RPMI8226 (cell line): Measurements from ENCODE around the gene NAP1L4.

Experiments
- DNase-seq: peaks from one replicate; pipeline ENCODE4 v3.0.0-alpha.2; 2015

Gene NAP1L4

GRCh38 chr11:2992234-2992996 lies at the start of gene NAP1L4:
NAP1L4 (minus strand) TSS chr11:2992329; CDS start chr11:2979220, 13,109 bp downstream.
- peak; percentile 96 for DNase-seq

GRCh38 chr11:3040881-3041280 lies 48.8 kb upstream of the NAP1L4 start:
- DNase-seq = no peak

DNA sequence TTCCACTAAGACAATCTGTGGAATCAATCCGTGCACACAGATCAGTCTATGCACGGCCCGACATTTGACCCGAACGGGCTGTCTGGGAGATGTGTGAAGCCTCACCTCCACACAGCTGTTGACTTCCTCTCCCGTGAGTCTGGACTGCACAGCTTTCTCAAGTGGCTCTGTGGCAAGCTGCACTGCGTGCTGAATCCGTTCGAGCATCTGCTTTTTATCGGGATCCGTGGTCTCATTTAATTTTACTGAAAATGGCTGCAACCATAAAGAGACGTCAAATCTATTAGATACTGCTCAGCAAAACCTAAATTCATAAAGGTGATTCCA lies 45.8 kb upstream of the NAP1L4 start:
- DNase-seq = no peak

- peak; percentile 76 for DNase-seq
Measured at GRCh38 chr11:3037040-3037944, 45.2 kb upstream of the NAP1L4 start.

DNA sequence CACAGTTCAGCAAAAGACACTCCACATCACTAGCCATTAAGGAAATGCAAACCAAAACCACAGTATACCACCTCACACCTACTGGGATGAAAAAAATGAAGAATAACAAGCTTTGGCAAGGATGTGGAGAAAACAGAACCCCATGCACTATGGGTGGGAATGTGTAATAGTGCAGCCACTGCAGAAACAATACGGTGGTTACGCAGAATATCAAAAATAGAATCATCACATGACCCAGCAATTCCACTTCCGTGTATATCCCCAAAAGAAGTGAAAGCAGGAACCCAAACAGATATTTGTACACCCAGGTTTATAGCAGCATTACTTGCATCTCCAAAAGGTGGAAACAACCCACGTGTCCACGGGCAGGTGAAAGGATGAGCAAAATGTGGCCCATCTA lies 44.3 kb upstream of the NAP1L4 start:
- peak; percentile 61 for DNase-seq

GRCh38 chr11:3035333-3035732 lies 43.2 kb upstream of the NAP1L4 start:
- no peak for DNase-seq

- DNase-seq = peak; percentile 26
Measured at GRCh38 chr11:3030289-3031070, 38.4 kb upstream of the NAP1L4 start.

DNA sequence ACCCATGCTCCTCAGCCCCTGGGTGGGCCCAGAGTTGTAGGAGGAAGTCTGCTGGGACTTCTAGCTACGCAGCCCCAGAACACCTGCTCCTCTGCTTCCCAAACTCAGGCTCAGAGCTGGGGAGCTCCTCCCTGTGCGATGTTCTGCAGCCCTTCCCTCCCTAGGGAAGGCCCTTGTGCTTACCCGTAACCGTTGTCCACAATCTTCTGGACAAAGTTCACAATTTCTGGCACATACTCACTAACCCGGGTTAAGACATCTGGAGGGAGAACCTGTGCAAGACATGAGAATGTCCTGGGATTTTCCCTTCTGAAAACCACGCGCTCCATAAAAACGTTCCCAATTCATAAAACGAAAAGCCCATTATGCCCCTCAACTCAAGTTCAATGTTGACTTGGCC lies 36.7 kb upstream of the NAP1L4 start:
- no peak for DNase-seq

DNA sequence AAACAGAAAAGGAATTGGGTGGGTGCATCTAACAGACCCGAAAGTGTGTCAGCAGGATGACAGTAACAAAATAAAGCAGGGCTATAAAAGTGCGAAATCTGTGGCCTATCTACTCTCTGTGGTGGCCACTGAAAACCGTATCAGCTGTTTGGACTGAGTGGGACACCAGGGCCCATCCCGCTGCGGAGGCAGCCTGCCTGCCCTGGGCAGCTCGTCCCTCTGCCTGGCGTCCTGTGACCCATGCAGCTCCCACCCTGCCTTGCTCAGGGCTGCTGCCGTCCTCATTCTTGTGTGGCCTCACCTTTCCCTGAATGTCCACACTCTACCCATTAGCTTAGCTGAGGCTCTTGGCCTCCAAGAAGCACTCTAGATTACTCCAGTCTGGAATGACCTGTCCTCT lies 34.7 kb upstream of the NAP1L4 start:
- DNase-seq = no peak

DNA sequence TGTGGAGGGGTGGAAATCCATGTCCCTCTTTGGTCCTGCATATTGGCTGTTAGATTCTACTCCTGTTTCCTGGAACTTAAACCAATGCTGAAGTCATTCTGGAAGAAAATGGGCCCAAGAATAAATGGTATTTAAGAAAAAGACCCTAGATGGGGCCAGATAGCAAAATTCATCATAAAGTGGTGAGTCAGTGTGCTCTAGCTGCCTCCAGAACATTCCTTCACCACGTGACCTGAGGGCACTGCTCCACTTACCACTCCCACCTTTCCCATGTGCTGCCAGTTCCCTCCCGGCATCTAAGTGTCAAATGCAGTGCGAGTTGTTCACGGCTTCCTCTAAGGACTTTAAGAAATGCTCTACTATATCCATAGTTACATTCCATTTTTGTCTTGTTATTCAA lies 30.9 kb upstream of the NAP1L4 start:
- DNase-seq = no peak

- no peak for DNase-seq
Measured at GRCh38 chr11:3022300-3022967, 30.3 kb upstream of the NAP1L4 start.

DNA sequence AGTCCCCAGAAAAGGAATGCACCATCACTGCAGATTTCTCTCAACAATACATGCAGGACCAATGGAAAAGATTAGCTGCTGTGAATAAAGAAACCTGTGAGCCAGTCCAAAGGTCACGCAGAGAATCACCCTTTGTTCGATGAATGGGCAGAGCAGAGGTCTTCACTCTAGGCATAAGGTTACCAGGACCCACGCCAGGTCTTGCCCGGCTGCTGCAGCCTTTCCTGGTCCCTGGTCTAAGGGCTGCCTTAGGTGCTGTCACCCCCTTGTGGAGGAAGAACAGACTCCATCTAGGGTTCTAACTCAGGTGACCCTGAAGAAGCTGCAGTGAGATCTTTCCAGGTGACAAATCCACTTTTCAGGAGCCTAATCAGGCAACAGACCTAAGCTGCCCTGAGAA lies 29.0 kb upstream of the NAP1L4 start:
- DNase-seq = peak; percentile 38

DNA sequence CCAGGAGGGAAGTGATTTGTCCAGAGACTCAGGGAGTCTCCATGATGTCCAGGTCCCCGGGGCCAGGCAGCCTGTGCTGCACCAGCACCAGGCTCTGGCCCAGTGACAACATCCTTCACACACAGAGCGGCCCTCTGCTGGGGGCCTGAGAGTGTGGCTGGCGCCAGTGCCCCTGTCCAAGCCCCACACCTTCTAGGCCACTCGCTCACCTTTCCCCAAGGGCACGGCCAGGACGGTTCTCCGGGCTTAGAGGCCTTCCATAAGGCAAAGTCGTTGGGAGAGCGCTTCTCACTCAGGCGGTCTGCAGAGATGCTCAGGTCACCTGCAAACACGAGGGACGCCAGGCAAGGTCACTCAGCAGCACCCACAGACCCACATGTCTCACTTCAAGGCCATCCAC lies 27.9 kb upstream of the NAP1L4 start:
- no peak for DNase-seq

- DNase-seq = no peak
Measured at GRCh38 chr11:3018596-3018995, 26.5 kb upstream of the NAP1L4 start.

GRCh38 chr11:3016861-3017260 lies 24.7 kb upstream of the NAP1L4 start:
- no peak for DNase-seq

DNA sequence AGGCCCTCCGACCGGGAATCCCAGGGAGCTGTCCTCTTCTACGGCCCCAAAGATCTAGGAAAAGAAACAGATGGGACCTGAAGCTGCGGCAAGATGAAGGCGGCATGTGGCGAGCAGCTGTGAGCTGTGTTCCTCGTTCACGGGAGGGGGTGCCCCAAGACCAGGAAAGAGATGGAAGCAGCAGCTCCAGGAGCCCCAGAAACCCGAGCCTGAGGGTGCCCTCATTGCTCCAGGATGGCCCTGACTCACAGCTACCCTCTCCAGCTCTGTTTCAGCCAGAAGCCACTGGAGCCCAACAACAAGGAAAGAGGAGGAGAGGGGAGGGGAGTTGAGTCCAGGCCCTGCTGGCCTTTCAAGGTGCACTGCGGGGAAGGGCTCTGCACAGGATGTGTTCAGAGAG lies 23.7 kb upstream of the NAP1L4 start:
- DNase-seq = no peak

DNA sequence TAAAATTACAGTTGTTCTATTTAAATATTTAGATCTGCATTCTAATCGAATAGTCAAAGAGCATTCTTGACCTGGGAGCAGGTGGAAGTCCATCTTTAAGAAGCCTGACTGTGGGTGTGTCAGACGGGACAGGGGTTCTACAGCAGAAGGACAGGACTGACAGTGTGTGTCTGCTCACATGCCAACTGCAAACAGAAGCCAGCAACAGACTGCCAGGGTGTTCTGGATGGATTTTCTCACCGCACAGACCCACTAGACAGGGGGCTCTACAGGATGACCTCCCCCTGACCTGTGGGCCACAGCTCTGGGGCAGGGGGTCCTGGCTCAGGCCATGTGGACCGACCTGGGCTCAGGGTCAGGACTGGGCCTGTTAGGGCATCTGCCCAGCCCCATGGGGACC lies 22.8 kb upstream of the NAP1L4 start:
- DNase-seq = no peak

DNA sequence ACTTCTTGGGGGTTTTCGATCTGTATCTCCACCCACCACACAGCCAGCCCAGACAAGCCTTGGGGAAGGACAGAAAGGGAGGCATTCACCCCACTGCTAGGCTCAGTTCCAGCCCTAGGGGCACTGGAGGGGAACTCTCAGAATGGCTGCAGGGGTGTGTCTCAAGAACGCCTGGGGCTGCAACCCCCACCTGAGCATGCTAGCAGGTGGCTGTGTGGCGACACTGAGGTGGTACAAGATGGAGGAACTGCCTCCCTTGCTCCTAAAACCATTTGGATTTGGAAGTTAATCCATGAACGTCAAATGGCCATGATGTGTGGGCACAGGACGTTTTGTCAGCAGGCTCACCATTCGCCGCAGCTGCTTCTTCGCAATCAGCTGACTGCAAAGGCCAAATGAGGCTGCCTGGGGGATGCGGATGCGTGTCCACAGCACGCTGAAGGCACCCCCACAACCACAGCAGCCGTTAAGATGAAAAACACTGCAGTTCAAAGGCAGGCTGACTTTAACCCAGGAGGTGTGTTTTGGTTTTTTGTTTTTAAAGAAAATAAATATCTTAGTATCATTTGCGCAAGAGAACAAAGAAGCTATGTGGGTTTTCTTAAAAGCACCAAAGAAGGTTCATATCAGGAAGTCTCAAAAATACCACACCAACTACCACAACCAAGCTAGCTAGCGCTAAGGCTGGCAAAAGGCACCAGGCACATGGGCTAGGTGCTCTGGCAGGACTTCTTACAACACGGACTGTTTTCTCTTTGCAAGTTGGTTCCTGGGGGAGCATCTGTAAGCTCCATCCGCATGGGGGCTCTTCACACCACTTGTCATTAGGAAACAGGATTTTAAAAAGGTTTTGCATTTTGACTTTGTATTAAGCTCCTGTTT lies 22.2 kb upstream of the NAP1L4 start:
- DNase-seq = no peak

DNA sequence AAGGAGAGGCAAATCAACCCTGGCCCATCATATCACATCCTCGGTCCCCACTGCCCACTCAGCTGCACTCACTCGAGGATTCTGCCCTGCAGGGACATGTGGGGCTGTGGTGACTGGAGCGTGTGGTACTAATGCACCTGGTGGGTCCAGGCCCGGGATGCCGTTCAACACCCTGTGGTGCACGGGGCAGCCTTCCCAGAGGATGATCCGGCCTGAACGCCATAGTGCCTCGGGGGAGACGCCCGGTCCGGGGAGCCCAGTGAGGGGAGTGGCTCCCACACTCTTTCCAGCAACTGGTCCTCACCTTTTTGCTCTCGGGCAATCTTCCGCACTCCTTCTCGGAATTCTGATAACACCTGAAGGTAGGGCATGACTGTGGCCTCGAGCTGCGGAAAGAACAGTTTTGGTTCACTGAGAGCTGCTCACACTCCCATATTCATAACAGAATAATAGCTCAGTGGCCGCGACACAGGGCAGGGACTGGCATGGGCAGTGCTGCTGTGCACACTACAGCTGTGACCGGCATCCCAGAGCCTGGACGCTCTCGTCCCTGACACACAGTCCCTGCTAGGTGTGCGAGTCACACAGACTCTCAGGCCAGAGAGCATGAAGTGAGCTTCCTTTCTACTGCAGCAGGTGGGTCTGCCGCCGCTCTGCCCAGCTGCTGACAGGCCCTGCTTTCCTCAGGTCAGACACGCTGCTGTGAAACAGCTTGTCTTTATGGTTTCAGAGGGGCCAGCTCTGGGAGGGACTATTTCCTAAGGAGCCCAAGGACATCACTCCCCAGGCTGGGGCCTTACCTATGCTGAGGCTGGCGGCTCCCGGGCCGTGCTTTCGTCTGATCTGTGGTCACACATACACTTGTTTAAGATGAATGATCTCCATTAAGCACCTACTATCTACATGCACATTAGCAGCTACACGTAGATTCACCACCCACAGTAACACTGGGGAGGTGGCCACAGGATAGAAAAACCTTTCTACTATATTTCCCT lies 20.1 kb upstream of the NAP1L4 start:
- DNase-seq = no peak

- DNase-seq = peak; percentile 13
Measured at GRCh38 chr11:3010521-3011275, 18.6 kb upstream of the NAP1L4 start.
